ENCODE results near the gene SRSF12.
A peak's percentile ranks its signal among the peaks of the same experiment; 100 is the strongest.

Gene SRSF12

DNA sequence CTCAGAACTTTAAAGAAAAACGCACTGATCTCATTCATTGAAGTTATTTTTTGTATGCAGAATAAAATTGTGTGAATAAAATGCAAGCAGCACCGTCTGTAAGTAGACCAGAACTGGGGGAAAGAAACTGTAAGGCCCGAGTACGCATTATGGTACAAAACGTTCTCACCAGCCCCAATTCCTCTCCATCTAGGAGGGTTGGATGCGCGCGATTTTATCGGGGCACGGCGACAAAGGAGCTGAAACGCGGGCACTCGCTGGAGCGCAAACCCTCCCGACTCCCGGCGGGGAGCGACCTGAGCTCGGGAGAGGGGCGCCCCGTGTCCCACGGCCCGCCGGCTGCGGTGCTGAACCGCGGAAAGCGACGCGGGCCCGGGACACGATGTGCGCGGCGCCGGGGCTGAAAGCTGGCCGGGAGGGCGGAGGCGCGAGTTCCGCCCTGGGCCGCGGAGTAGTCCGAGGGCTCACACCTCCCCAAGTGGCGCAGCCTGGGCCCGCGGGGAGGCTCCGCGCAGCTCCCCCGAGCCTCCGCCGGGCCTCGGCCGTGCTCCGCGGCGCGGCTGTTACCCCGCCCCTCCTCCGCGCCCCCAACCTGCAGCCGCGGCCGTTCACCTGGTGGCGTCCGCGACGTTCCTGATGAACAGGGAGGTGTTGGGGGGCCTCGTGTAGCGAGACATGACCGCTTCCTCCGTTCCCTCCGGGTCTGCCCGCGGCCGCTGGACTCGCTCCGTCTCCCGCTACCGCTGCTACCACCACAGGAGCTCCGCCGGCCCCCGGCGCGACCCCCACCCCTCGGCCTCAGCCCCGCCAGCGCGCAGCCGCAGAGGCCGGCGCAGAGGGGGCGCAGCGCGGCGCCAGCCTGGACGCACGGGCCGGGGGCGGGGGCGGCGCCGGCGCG lies at the start of gene SRSF12:
Gene SRSF12 (minus strand): TSS at position 861 of the 898 bp plus-strand sequence. CDS start 184 bp downstream, at position 677.
- H3K36me3 ChIP-seq (ENCODE audit: control insufficient read depth in 1 of 2, insufficient read depth in 2 of 2, low read length in 2 of 2) = no peaks in the 10 kb centered on the region
- no peaks in the 10 kb centered on the region for H3K27me3 ChIP-seq (ENCODE audit: low read depth, low read length)
- H3K27ac ChIP-seq (ENCODE audit: low read length) = peak within 1 kb of the TSS; percentile 16
- H3K9me3 ChIP-seq (ENCODE audit: control insufficient read depth in 1 of 2, low read length in 2 of 2) = no peaks in the 10 kb centered on the region
- H3K4me1 ChIP-seq (ENCODE audit: control insufficient read depth in 1 of 2, insufficient read depth in 2 of 2, low read length in 2 of 2) = peaks cover 0 to 4% of the 10 kb centered on the region in 2 donors
- peak within 1 kb of the TSS; percentile 73 to 77 for H3K4me3 ChIP-seq (ENCODE audit: low read depth in 1 of 2, low read length in 2 of 2)

DNA sequence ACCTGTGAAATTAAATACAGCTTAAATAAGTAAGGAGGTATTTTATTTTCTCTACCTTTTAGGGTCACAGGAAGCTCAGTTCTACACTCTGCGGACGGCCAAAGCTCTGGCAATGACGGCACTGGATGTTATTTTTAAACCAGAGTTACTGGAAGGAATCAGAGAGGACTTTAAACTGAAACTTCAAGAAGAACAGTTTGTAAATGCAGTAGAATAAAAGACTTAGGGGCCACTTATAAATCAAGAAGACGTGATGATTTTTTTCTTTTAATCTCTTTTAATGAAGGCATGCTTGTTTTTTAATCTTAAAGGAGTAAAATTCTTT lies 44.1 kb upstream of the SRSF12 start:
- Histone ChIP-seq H3K9me3 (ENCODE audit: control insufficient read depth in 1 of 2, low read length in 2 of 2) (no peaks in the 10 kb centered on the region), H3K4me1 (ENCODE audit: control insufficient read depth in 1 of 2, insufficient read depth in 2 of 2, low read length in 2 of 2) (no peaks in the 10 kb centered on the region), H3K36me3 (ENCODE audit: control insufficient read depth in 1 of 2, insufficient read depth in 2 of 2, low read length in 2 of 2) (peaks cover 0 to 15% of the 10 kb centered on the region in 2 donors), H3K27ac (ENCODE audit: low read length) (peak overlapping the region; percentile 78), H3K27me3 (ENCODE audit: low read depth, low read length) (no peaks in the 10 kb centered on the region), H3K4me3 (ENCODE audit: low read depth in 1 of 2, low read length in 2 of 2) (no peak overlapping the region)

DNA sequence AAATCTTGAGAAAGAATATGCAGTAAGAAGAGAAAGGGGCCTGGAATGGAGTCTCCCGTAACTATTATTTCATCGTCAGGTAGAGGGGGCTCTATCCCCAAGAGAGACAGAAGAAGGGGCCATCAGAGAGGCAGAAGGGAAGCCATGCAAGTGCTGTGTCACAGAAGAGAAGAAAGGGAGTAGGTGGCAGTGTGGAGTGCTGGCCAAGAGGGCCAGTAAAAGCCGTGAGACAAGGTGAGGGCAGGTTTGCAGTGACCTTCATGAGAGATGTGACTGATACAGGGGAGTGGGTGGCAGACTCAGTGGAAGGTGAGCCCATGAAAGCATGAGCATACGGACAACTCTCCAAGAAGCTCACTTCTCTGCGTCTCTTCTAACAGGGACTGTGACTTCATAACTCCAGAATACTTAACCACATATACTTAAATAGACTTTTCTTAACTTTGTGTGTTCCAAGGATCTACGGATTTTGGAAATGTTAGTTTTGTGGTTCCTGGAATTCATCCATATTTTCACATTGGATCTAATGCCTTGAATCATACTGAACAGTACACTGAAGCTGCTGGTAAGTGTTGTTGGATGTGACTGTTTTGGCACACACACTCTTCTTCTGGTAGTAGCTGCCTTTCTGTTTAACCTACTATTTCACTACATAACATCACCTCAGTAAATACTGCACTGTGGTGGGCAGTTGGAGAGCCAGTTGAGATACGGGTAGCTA lies 43.6 kb upstream of the SRSF12 start:
- H3K27ac ChIP-seq (ENCODE audit: low read length) = peak overlapping the region; percentile 78
- no peaks in the 10 kb centered on the region for H3K27me3 ChIP-seq (ENCODE audit: low read depth, low read length)
- H3K9me3 ChIP-seq (ENCODE audit: control insufficient read depth in 1 of 2, low read length in 2 of 2) = no peaks in the 10 kb centered on the region
- H3K36me3 ChIP-seq (ENCODE audit: control insufficient read depth in 1 of 2, insufficient read depth in 2 of 2, low read length in 2 of 2) = peaks cover 0 to 15% of the 10 kb centered on the region in 2 donors
- H3K4me3 ChIP-seq (ENCODE audit: low read depth in 1 of 2, low read length in 2 of 2) = peak overlapping the region in 1 of 2 donors; percentile 42
- H3K4me1 ChIP-seq (ENCODE audit: control insufficient read depth in 1 of 2, insufficient read depth in 2 of 2, low read length in 2 of 2) = no peaks in the 10 kb centered on the region

DNA sequence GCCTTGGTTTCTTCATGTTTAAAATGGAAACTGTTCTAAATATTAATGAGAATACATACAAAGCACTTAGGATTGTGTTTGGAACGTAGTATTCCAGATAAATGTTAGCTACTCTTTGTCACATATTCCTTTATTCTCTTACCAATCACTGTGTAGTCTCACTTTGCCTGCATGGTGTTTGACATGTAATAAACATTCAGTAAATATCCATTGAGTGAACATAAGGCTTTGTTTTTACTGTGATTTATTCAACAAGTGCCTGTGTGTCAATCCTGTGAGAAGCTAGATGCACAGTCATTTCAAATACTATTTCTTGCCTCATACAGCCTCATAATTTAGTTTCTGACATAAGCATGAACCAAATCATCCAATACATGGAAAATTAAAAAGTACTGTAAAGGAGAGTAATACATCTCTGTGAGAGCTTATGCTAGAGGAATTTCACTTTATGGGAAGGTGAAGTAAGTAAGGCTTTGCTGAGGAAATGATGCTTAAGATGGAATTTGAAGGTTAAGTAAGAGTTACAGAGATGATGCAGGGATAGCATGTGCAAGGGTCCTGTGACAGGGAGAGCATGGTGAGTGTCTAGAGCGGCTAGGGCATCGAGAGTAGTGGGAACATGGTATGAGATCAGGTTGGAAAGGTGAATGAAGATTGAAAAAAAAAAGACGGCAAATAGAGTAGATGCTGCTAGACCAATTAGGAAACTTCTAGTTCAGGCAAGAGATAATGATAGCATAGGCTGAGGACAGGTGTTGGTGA lies 42.6 kb upstream of the SRSF12 start:
- Histone ChIP-seq H3K36me3 (ENCODE audit: control insufficient read depth in 1 of 2, insufficient read depth in 2 of 2, low read length in 2 of 2) (peaks cover 0 to 15% of the 10 kb centered on the region in 2 donors), H3K9me3 (ENCODE audit: control insufficient read depth in 1 of 2, low read length in 2 of 2) (no peaks in the 10 kb centered on the region), H3K27me3 (ENCODE audit: low read depth, low read length) (no peaks in the 10 kb centered on the region), H3K27ac (ENCODE audit: low read length) (peak overlapping the region; percentile 78), H3K4me3 (ENCODE audit: low read depth in 1 of 2, low read length in 2 of 2) (peak overlapping the region in 1 of 2 donors; percentile 15), H3K4me1 (ENCODE audit: control insufficient read depth in 1 of 2, insufficient read depth in 2 of 2, low read length in 2 of 2) (no peaks in the 10 kb centered on the region)

DNA sequence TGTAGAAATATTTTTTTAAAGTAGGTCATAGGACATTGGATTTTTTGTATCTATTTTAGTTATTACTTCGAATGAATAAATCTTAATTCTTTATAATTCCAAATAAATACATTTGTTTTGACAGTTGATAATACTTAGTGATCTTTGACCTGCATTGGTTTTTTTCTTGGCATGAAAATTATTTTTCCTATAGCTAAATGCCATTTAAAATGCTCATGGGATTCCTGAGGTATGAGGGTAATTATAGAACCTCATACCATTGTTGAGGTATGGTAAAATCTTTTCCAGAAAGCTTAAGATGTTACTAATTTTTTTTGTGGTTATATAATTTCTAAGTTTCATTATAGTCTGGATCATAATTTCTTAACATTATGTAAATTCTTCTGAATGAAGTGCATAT lies 36.3 kb upstream of the SRSF12 start:
- Histone ChIP-seq H3K9me3 (ENCODE audit: control insufficient read depth in 1 of 2, low read length in 2 of 2) (no peaks in the 10 kb centered on the region), H3K27me3 (ENCODE audit: low read depth, low read length) (no peaks in the 10 kb centered on the region), H3K4me1 (ENCODE audit: control insufficient read depth in 1 of 2, insufficient read depth in 2 of 2, low read length in 2 of 2) (no peaks in the 10 kb centered on the region), H3K4me3 (ENCODE audit: low read depth in 1 of 2, low read length in 2 of 2) (no peak overlapping the region), H3K27ac (ENCODE audit: low read length) (no peak overlapping the region), H3K36me3 (ENCODE audit: control insufficient read depth in 1 of 2, insufficient read depth in 2 of 2, low read length in 2 of 2) (peaks cover 1 to 3% of the 10 kb centered on the region in 2 donors)

DNA sequence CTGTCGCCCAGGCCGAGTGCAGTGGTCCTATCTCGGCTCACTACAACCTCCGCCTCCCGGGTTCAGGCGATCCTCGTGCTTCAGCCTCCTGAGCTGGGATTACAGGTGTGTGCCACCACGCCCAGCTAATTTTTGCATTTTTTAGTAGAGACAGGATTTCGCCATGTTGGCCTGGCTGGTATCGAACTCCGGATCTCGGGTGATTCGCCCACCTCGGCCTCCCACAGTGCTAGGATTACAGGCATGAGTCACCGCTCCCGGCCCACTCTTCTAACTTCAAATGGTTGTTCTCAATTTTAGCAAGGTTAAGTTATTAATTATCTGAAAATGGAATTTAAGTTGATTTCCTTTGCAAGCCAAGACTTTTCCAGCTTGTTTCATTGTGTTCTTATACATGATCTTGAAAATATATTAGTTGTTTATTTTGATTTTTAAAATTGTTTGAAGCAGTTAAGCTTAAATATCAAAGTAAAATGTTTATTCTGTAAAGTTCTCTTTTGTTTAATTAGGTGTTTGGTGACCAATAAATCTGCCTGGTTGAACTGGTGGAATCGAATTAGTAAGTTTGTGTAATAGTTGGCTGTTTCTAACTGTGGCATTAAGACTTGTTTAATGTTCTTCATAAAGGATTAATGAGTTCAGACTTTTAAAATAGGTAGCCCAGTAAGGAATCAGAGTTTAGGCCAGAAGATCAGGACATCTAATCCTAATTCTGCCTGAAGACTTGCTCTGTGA lies 30.3 kb upstream of the SRSF12 start:
- no peaks in the 10 kb centered on the region for H3K4me1 ChIP-seq (ENCODE audit: control insufficient read depth in 1 of 2, insufficient read depth in 2 of 2, low read length in 2 of 2)
- H3K27me3 ChIP-seq (ENCODE audit: low read depth, low read length) = no peaks in the 10 kb centered on the region
- no peaks in the 10 kb centered on the region for H3K36me3 ChIP-seq (ENCODE audit: control insufficient read depth in 1 of 2, insufficient read depth in 2 of 2, low read length in 2 of 2)
- H3K9me3 ChIP-seq (ENCODE audit: control insufficient read depth in 1 of 2, low read length in 2 of 2) = no peaks in the 10 kb centered on the region
- no peak overlapping the region for H3K4me3 ChIP-seq (ENCODE audit: low read depth in 1 of 2, low read length in 2 of 2)
- peak overlapping the region; percentile 20 for H3K27ac ChIP-seq (ENCODE audit: low read length)

DNA sequence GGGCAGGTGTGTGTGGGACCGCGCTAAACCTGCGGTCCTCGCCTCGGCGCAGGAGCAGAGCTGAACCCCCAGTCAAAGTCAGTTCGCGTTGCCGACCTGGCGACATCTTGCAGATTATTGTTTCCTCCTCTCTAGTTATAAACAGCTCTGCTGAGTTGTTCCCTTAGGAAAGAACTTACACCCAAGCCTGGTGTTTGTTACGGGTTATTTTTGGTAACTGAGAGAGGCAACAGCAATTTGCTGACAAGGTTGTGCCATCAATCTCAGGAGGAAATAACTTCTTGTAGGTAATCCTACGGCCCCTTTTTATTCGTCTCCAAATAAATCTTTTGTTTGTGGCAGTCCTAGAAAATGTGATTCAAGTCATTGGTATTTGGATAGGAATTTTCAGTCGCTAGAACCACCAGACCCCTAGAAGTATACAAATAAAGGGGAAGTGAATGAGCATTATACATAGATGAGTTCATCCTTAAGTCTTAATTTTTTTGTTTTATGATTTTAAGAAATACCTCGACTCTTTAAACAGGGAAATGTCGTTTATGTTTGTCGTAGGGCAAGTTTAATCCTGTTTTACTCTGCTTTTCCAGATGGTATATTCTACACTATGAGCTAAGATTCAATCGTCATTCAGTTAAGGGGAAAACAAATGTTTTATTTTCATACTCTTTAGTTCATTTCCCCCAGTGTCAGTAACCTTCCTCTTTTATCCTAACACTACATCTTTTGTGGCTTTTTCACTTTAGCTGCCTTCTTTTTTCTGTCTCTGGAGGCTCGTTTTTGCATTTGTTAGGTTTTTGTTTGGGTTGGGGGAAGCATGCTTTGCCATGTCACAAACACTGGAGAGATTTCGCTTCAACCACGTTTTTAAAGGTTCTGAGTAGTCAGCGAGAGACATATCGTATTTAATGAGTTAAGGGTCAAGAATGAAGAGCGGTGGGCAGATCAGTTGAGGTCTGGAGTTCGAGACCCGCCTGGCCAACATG lies 29.1 kb upstream of the SRSF12 start:
- Histone ChIP-seq H3K4me1 (ENCODE audit: control insufficient read depth in 1 of 2, insufficient read depth in 2 of 2, low read length in 2 of 2) (no peaks in the 10 kb centered on the region), H3K36me3 (ENCODE audit: control insufficient read depth in 1 of 2, insufficient read depth in 2 of 2, low read length in 2 of 2) (no peaks in the 10 kb centered on the region), H3K27me3 (ENCODE audit: low read depth, low read length) (no peaks in the 10 kb centered on the region), H3K27ac (ENCODE audit: low read length) (peak overlapping the region; percentile 89), H3K4me3 (ENCODE audit: low read depth in 1 of 2, low read length in 2 of 2) (peak overlapping the region; percentile 67 to 82), H3K9me3 (ENCODE audit: control insufficient read depth in 1 of 2, low read length in 2 of 2) (no peaks in the 10 kb centered on the region)

DNA sequence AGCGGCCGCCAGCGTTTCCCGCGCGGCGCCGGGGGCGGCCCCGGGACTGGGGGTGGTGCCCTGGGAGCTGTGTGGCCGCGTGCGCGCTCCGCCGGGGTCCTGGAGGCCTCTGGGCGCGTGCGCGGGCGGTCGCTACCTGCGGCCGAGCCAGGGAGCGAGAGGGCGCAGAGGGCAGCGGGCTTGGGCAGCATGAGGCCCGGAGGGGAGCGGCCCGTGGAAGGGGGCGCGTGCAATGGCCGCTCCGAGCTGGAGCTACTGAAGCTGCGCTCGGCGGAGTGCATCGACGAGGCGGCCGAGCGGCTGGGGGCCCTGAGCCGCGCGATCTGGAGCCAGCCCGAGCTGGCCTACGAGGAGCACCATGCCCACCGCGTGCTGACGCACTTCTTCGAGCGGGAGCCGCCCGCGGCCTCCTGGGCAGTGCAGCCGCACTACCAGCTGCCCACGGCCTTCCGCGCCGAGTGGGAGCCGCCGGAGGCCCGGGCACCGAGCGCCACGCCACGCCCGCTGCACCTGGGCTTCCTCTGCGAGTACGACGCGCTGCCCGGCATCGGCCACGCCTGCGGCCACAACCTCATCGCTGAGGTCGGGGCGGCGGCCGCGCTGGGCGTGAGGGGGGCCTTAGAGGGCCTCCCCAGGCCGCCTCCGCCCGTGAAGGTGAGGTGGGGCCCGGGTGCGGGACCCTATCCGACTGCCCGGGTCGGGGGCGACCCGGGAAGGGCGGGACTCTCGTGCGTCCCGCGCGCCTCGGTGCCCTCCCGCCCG lies 28.3 kb upstream of the SRSF12 start, which contains the start of gene PM20D2:
Gene PM20D2 (plus strand): TSS at position 100 of the 762 bp plus-strand sequence. CDS start 90 bp downstream, at position 190.
- peak within 1 kb of the TSS; percentile 67 to 82 for H3K4me3 ChIP-seq (ENCODE audit: low read depth in 1 of 2, low read length in 2 of 2)
- H3K27ac ChIP-seq (ENCODE audit: low read length) = peak within 1 kb of the TSS; percentile 89
- no peaks in the 10 kb centered on the region for H3K9me3 ChIP-seq (ENCODE audit: control insufficient read depth in 1 of 2, low read length in 2 of 2)
- no peaks in the 10 kb centered on the region for H3K27me3 ChIP-seq (ENCODE audit: low read depth, low read length)
- no peaks in the 10 kb centered on the region for H3K36me3 ChIP-seq (ENCODE audit: control insufficient read depth in 1 of 2, insufficient read depth in 2 of 2, low read length in 2 of 2)
- no peaks in the 10 kb centered on the region for H3K4me1 ChIP-seq (ENCODE audit: control insufficient read depth in 1 of 2, insufficient read depth in 2 of 2, low read length in 2 of 2)

DNA sequence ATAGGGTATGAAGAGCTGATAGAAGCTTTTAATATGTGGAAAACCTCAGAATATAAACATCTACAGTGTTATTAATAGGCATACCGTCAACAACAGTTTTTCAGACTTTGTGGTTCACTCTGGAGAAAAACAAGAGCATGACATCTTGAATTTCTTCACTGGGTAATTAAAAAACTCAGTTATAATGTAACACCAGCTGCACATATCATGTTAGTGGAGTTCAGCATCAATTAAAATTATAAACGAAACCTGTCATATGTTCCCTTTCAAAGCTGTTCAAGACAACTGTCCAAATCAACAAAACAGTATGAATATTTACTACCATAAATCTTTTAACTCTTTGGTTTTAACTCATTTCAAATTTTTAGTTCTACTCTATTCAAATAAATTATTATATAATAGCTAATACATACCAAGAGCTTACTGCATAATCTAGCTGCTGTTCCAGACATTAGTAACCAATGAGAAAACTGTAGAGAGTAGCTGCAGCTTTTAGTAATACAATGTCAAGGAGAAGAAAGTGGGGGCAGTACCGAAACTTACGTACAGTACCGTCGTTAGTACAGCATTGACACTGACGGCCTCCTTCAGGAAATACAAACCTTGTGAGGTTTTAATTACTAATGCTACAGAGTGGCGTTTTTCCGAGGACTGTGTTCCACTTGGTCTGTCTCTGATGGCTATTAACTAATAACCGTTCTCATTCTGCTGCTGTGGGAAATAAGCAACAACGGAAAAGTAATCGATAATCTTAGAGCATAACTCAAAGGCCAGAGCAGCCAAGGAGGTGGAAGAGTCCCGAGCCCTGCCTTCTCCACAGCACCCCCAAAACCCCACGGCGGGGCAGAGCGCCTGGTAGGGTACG lies 27.5 kb upstream of the SRSF12 start:
- Histone ChIP-seq H3K4me3 (ENCODE audit: low read depth in 1 of 2, low read length in 2 of 2) (peak overlapping the region; percentile 67 to 82), H3K36me3 (ENCODE audit: control insufficient read depth in 1 of 2, insufficient read depth in 2 of 2, low read length in 2 of 2) (no peaks in the 10 kb centered on the region), H3K27me3 (ENCODE audit: low read depth, low read length) (no peaks in the 10 kb centered on the region), H3K9me3 (ENCODE audit: control insufficient read depth in 1 of 2, low read length in 2 of 2) (no peaks in the 10 kb centered on the region), H3K27ac (ENCODE audit: low read length) (peak overlapping the region; percentile 89), H3K4me1 (ENCODE audit: control insufficient read depth in 1 of 2, insufficient read depth in 2 of 2, low read length in 2 of 2) (no peaks in the 10 kb centered on the region)

Data from muscle layer of duodenum (tissue), 2 donors.